Stimulated activated naive CD8-positive, alpha-beta T cell treated with anti-CD3 and anti-CD28 coated beads, Interleukin-15, amount 100 ng/mL, for 72 hours (primary cell): ENCODE results near the gene ARHGEF11.

Source experiments
- ATAC-seq: fragments of 150-1000 bp; cut with Tn5 transposase; 2 replicates; pipeline ENCODE4 v1.10.0; 2021; ENCODE audit warnings: mild to moderate bottlenecking, moderate library complexity
- DNase-seq, 2 donors: peaks; one replicate each; pipeline ENCODE4 v3.0.0; 2021 to 2022
- H3K27ac Mint-ChIP-seq, 2 donors: one replicate each; pipeline ENCODE4 v1.8.0; 2022; ENCODE audit warnings: mild to moderate bottlenecking in 2 of 2, mixed read lengths in 2 of 2, moderate library complexity in 2 of 2
- H3K27me3 Mint-ChIP-seq: one replicate; pipeline ENCODE4 v1.8.0; 2022; ENCODE audit warnings: mixed read lengths
- H3K4me1 Mint-ChIP-seq: one replicate; pipeline ENCODE4 v1.8.0; 2022; ENCODE audit warnings: mild to moderate bottlenecking, mixed read lengths
- H3K4me3 Mint-ChIP-seq, 2 donors: one replicate each; pipeline ENCODE4 v1.8.0; 2022; ENCODE audit warnings: mild to moderate bottlenecking in 2 of 2, mixed read lengths in 2 of 2, moderate library complexity in 1 of 2
- H3K9me3 Mint-ChIP-seq, 2 donors: one replicate each; pipeline ENCODE4 v1.8.0; 2022; ENCODE audit warnings: mixed read lengths in 2 of 2

Gene ARHGEF11

DNA sequence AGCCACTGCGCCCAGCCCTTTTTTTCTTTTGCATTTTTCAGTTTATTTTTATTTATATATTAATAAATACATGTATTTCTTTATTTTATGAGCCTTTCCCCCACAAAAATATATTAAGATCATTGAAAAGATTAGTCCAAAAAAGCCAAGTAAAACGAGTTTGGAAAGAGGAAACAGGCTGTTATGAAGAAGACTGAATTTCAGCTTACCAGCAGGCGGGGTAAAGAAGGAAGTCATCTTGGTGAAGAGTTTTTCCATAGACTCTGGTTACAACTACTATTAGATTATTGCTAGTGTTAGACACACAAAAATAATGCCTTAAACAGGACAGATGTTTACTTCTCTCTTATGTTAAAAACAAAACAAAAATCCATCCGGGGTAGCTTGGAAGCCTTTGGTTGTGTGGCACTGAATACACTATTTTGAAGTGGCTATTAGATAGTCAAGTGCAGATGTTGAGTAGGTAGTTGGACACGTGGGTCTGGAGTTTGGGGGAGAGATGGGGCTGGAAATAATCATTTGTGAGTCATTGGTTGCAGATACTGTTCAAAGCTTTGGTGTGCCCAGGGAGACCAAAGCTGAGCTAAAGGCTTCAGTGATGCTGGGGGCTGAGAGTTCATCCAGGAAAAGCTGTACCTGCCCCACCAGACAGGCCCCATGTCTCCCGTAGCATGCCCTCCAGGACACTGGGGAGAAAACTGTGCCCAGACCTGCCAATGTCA, 133.8 kb downstream of the ARHGEF11 start:
- H3K27me3 Mint-ChIP-seq, result peaks cover 56% of the 10 kb centered on the region
- no peak overlapping the region for H3K27ac Mint-ChIP-seq
- no peak for DNase-seq
- H3K4me3 Mint-ChIP-seq, result no peak overlapping the region
- no peak for ATAC-seq
- H3K4me1 Mint-ChIP-seq, result peaks cover 9% of the 10 kb centered on the region
- no peaks in the 10 kb centered on the region for H3K9me3 Mint-ChIP-seq

GRCh38 chr1:156910309-156910782, 135.2 kb downstream of the ARHGEF11 start:
- DNase-seq (peak; percentile 60 to 65), ATAC-seq (peak; percentile 49)
- Mint-ChIP-seq H3K4me3 (no peak overlapping the region), H3K27me3 (peaks cover 42% of the 10 kb centered on the region), H3K4me1 (peaks cover 9% of the 10 kb centered on the region), H3K9me3 (no peaks in the 10 kb centered on the region), H3K27ac (no peak overlapping the region)

DNA sequence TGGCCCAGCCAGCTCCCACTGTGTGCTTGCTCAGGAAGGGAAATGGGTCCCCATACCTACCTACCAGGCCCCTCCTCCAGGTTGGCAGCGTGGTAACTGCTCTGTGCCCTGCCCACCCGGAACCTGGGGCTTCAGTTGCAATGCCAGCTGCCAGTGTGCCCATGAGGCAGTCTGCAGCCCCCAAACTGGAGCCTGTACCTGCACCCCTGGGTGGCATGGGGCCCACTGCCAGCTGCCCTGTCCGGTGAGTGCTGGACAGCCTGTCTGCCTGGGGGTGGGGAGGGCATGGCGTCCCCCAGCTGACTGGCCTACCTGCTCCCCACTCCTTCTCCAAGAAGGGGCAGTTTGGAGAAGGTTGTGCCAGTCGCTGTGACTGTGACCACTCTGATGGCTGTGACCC, 135.9 kb downstream of the ARHGEF11 start:
- peaks cover 35% of the 10 kb centered on the region for H3K27me3 Mint-ChIP-seq
- DNase-seq (no peak), ATAC-seq (no peak)
- H3K4me3 Mint-ChIP-seq, result no peak overlapping the region
- peaks cover 9% of the 10 kb centered on the region for H3K4me1 Mint-ChIP-seq
- H3K27ac Mint-ChIP-seq, result no peak overlapping the region
- H3K9me3 Mint-ChIP-seq, result no peaks in the 10 kb centered on the region

- Mint-ChIP-seq H3K4me1 (peaks cover 9% of the 10 kb centered on the region), H3K9me3 (no peaks in the 10 kb centered on the region), H3K4me3 (no peak overlapping the region), H3K27me3 (peaks cover 28% of the 10 kb centered on the region), H3K27ac (no peak overlapping the region)
- ATAC-seq (no peak), DNase-seq (no peak)
These were observed 136.6 kb downstream of the ARHGEF11 start for GRCh38 chr1:156908955-156909354.

GRCh38 chr1:156908541-156908940, 137.0 kb downstream of the ARHGEF11 start:
- H3K4me1 Mint-ChIP-seq, result peaks cover 9% of the 10 kb centered on the region
- H3K27ac Mint-ChIP-seq, result no peak overlapping the region
- ATAC-seq (peak; percentile 8), DNase-seq (no peak)
- peaks cover 24% of the 10 kb centered on the region for H3K27me3 Mint-ChIP-seq
- H3K4me3 Mint-ChIP-seq, result no peak overlapping the region
- H3K9me3 Mint-ChIP-seq, result no peaks in the 10 kb centered on the region

DNA sequence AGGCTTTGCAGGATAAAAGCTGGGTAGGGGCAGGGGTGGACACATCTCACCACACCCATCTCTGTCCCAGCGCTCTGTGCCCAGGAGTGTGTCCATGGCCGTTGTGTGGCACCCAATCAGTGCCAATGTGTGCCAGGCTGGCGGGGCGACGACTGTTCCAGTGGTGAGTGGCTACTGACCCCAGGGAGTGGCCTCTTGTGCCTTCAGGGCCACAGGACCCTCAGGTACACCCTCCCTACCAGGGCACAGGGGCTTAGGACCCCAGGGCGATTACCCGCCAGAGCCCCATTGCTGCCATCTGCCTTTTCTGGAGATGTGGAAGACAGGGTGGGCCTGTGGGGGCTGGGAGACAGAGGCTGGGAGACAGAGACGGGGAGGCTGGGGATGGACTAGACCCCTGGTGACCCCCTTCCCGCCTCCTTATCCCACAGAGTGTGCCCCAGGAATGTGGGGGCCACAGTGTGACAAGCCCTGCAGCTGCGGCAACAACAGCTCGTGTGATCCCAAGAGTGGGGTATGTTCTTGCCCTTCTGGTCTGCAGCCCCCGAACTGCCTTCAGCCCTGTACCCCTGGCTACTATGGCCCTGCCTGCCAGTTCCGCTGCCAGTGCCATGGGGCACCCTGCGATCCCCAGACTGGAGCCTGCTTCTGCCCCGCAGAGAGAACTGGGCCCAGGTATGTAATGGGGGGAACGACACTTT, 139.2 kb downstream of the ARHGEF11 start:
- no peak overlapping the region for H3K27ac Mint-ChIP-seq
- peaks cover 9% of the 10 kb centered on the region for H3K4me1 Mint-ChIP-seq
- H3K4me3 Mint-ChIP-seq, result no peak overlapping the region
- ATAC-seq, result no peak
- H3K9me3 Mint-ChIP-seq, result no peaks in the 10 kb centered on the region
- no peak for DNase-seq
- H3K27me3 Mint-ChIP-seq, result peaks cover 10% of the 10 kb centered on the region

GRCh38 chr1:156905651-156906050, 139.9 kb downstream of the ARHGEF11 start:
- Mint-ChIP-seq H3K4me1 (peaks cover 9% of the 10 kb centered on the region), H3K9me3 (no peaks in the 10 kb centered on the region), H3K27ac (no peak overlapping the region), H3K27me3 (peaks cover 3% of the 10 kb centered on the region), H3K4me3 (no peak overlapping the region)
- ATAC-seq (no peak), DNase-seq (no peak)

DNA sequence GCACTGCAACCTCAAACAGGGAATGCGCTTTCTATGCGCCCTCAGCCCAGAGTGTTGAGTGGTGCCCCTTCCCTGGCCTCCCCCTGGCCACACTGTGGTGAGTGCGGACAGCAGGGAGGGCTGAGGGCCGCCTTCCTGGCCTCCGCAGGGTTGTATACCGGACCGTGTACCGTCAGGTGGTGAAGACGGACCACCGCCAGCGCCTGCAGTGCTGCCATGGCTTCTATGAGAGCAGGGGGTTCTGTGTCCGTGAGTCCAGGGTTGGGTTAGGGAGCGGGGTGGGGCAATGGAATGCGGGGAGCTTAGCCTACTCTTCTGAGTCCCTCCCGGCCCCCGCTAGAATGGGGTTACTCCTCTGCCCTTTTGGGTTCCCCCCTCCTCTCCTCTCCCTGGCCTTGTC, 140.4 kb downstream of the ARHGEF11 start:
- no peaks in the 10 kb centered on the region for H3K9me3 Mint-ChIP-seq
- H3K27ac Mint-ChIP-seq, result no peak overlapping the region
- no peak for DNase-seq
- no peak for ATAC-seq
- no peaks in the 10 kb centered on the region for H3K27me3 Mint-ChIP-seq
- H3K4me1 Mint-ChIP-seq, result peaks cover 9% of the 10 kb centered on the region
- no peak overlapping the region for H3K4me3 Mint-ChIP-seq

- no peak overlapping the region for H3K27ac Mint-ChIP-seq
- H3K9me3 Mint-ChIP-seq, result no peaks in the 10 kb centered on the region
- no peak overlapping the region for H3K4me3 Mint-ChIP-seq
- no peak for ATAC-seq
- H3K27me3 Mint-ChIP-seq, result no peaks in the 10 kb centered on the region
- peaks cover 9% of the 10 kb centered on the region for H3K4me1 Mint-ChIP-seq
- no peak for DNase-seq
These were observed 141.2 kb downstream of the ARHGEF11 start for GRCh38 chr1:156904187-156904959.

GRCh38 chr1:156903328-156904091, 142.0 kb downstream of the ARHGEF11 start:
- ATAC-seq (no peak), DNase-seq (no peak)
- no peak overlapping the region for H3K27ac Mint-ChIP-seq
- peaks cover 8% of the 10 kb centered on the region for H3K27me3 Mint-ChIP-seq
- peaks cover 13% of the 10 kb centered on the region for H3K4me1 Mint-ChIP-seq
- H3K4me3 Mint-ChIP-seq, result no peak overlapping the region
- H3K9me3 Mint-ChIP-seq, result no peaks in the 10 kb centered on the region

GRCh38 chr1:156901966-156902915, 143.3 kb downstream of the ARHGEF11 start:
- no peak overlapping the region for H3K27ac Mint-ChIP-seq
- H3K4me1 Mint-ChIP-seq, result peaks cover 20% of the 10 kb centered on the region
- H3K4me3 Mint-ChIP-seq, result no peak overlapping the region
- ATAC-seq (no peak), DNase-seq (no peak)
- H3K27me3 Mint-ChIP-seq, result peaks cover 21% of the 10 kb centered on the region
- H3K9me3 Mint-ChIP-seq, result no peaks in the 10 kb centered on the region

DNA sequence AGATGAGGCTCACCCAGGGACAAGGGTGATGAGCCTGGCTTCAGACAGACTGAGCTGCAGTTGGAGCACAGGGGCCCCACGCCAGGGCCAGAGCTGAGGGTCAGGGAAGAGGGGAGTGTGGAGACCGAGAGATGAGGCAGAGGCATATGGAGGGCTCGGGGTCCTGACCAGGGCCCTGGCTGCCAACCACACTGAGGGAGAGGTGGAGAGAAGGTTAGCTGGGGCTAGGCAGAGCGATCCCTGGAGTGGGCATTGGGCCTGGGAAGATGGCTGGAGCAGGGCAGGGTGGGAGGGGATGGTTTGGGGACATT, 144.0 kb downstream of the ARHGEF11 start:
- ATAC-seq (no peak), DNase-seq (no peak)
- H3K9me3 Mint-ChIP-seq, result no peaks in the 10 kb centered on the region
- H3K4me3 Mint-ChIP-seq, result no peak overlapping the region
- H3K27me3 Mint-ChIP-seq, result peaks cover 28% of the 10 kb centered on the region
- peaks cover 17% of the 10 kb centered on the region for H3K4me1 Mint-ChIP-seq
- H3K27ac Mint-ChIP-seq, result no peak overlapping the region

DNA sequence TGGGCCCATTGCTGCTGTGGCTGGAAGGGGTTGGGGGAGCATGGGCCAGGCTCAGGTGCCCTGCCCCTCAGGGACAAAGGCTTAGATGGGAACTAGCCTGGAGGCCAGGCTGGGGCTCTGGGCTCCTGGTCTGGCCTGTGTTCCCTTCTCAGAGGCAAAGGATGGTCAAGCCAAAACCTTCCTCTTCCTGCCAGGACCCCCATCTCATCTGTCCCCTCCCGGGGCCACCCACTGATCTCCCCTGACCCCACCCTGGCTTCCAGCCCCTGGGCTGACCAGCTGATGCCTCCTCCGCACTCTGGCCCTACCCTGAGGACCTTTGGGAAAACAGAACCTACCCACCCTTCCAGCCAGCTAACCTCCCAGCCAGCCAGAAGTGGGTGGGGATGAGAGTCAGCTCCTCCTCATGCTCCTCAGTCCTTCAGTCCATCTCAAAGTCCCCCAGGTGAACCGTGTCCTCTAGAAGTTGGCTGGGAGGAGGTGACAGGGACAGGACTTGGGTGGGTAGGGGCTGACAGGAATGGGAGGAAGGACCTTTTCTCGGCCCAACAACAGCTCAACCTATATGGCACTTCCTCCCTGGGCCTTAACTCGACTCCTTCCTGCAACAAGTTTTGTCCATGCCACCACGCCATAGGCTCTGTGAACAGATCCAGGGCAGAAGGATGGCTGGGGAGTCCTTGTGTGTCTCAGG, 144.5 kb downstream of the ARHGEF11 start:
- no peak for DNase-seq
- H3K27ac Mint-ChIP-seq, result no peak overlapping the region
- no peak for ATAC-seq
- H3K4me3 Mint-ChIP-seq, result no peak overlapping the region
- peaks cover 17% of the 10 kb centered on the region for H3K4me1 Mint-ChIP-seq
- no peaks in the 10 kb centered on the region for H3K9me3 Mint-ChIP-seq
- H3K27me3 Mint-ChIP-seq, result peaks cover 33% of the 10 kb centered on the region
